Gastrocnemius medialis (tissue), 4 donors: ENCODE data around the gene SAMD9L.

Experiments used
- CTCF ChIP-seq, 5 experiments: fragments of 450-650 bp in 3 of 5; fragments of 200-600 bp in 2 of 5; sonication (generic) in 2 of 5; IDR thresholded peaks in 4 of 5; conservative IDR thresholded peaks in 1 of 5; 1 replicate in 4 of 5; 2 replicates in 1 of 5; pipeline ENCODE4 v1.5.1; 2016 to 2019; ENCODE audit warnings: antibody characterized with exemption in 5 of 5, mild to moderate bottlenecking in 3 of 5, moderate library complexity in 3 of 5
- POLR2A ChIP-seq, 2 donors: fragments of 450-650 bp; IDR thresholded peaks; one replicate each; pipeline ENCODE4 v1.6.1; 2017; ENCODE audit warnings: antibody characterized with exemption in 2 of 2, mild to moderate bottlenecking in 2 of 2, moderate library complexity in 2 of 2

GRCh38 chr7:93120592-93121549 is 27.3 kb downstream of the SAMD9L start:
- TF ChIP-seq POLR2A (IDR thresholded peaks at IDR 0.05) (no peak), CTCF (IDR thresholded peaks at IDR 0.05 in 4 of 5, conservative IDR thresholded peaks at IDR 0.05 in 1 of 5) (no peak)
